Bronchial epithelial cell (primary cell): ENCODE results near the gene CFAP46. TPM values are rescaled to one million over a fixed set of nuclear protein-coding genes. Genes with fewer than 3 reads are reported as not detected.
"Not testable (repeated sequence)": the region's sequence is repeated elsewhere in the genome, so short reads cannot be mapped to it uniquely, and the experiment has no call there.

Source experiments
- DNase-seq: peaks from one replicate; pipeline ENCODE4 v3.0.0-alpha.2; 2010; ENCODE audit warnings: low read depth
- FAIRE-seq: peaks from 2 replicates; lab custom pipeline; 2011; peaks lifted over from hg19 to GRCh38; lab: Jason Lieb, UNC
- H3K27me3 ChIP-seq: 2 replicates; pipeline ENCODE4 v1.5.1; 2011; ENCODE audit warnings: low read length; ENCODE audit not compliant: control insufficient read depth, insufficient read depth
- H3K36me3 ChIP-seq: 2 replicates; pipeline ENCODE4 v1.5.1; 2011; ENCODE audit warnings: low read length; ENCODE audit not compliant: control insufficient read depth, insufficient read depth
- H3K4me3 ChIP-seq: 2 replicates; pipeline ENCODE4 v1.5.1; 2011; ENCODE audit warnings: mild to moderate bottlenecking, low read depth, low read length, control low read depth
- total RNA-seq: library from RNA; depleted of rRNA; stranded (reverse); fragments of >200 nt; gene quantifications from 2 replicates; pipeline ENCODE4 v1.2.1, GENCODE V29; 2014
- TF ChIP-seq, protein P1 (sequence below): IDR thresholded peaks from 2 replicates; pipeline ENCODE4 v1.5.1; 2011; ENCODE audit warnings: mild to moderate bottlenecking, moderate library complexity, low read length, control low read depth, inconsistent platforms; ENCODE audit not compliant: insufficient read depth, severe bottlenecking

The CFAP46 gene
- total RNA-seq, 1 donor from 2014 or later: 0.26 TPM

DNA sequence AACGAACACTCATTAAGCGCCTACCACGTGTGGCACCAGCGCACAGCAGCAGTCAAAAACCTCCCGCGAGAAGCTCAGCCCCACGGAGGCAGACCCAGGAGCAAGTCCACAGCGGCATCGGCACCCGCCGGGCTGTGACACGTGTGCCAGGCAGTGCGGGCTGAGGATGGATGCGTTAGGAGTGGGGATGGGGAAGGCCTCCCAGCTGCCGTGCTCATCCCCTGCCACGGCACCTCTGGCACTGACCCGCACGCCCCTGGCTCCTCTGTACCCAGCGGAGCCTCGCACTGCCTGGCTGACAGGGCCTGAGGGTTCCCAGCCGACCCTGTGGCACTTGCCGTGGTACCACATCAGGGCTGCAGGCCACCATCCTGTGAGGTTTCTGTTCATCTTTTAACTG lies 16.8 kb downstream of the CFAP46 start:
- Histone ChIP-seq H3K36me3 (no peaks in the 10 kb centered on the region), H3K27me3 (no peaks in the 10 kb centered on the region), H3K4me3 (no peak overlapping the region)
- FAIRE-seq (no peak), DNase-seq (no peak)
- TF ChIP-seq, protein P1, sequence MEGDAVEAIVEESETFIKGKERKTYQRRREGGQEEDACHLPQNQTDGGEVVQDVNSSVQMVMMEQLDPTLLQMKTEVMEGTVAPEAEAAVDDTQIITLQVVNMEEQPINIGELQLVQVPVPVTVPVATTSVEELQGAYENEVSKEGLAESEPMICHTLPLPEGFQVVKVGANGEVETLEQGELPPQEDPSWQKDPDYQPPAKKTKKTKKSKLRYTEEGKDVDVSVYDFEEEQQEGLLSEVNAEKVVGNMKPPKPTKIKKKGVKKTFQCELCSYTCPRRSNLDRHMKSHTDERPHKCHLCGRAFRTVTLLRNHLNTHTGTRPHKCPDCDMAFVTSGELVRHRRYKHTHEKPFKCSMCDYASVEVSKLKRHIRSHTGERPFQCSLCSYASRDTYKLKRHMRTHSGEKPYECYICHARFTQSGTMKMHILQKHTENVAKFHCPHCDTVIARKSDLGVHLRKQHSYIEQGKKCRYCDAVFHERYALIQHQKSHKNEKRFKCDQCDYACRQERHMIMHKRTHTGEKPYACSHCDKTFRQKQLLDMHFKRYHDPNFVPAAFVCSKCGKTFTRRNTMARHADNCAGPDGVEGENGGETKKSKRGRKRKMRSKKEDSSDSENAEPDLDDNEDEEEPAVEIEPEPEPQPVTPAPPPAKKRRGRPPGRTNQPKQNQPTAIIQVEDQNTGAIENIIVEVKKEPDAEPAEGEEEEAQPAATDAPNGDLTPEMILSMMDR: no peak

GRCh38 chr10:132925071-132925561 lies 17.3 kb downstream of the CFAP46 start:
- DNase-seq (no peak), FAIRE-seq (no peak)
- TF ChIP-seq, protein P1: no peak
- Histone ChIP-seq H3K36me3 (no peaks in the 10 kb centered on the region), H3K27me3 (no peaks in the 10 kb centered on the region), H3K4me3 (no peak overlapping the region)

DNA sequence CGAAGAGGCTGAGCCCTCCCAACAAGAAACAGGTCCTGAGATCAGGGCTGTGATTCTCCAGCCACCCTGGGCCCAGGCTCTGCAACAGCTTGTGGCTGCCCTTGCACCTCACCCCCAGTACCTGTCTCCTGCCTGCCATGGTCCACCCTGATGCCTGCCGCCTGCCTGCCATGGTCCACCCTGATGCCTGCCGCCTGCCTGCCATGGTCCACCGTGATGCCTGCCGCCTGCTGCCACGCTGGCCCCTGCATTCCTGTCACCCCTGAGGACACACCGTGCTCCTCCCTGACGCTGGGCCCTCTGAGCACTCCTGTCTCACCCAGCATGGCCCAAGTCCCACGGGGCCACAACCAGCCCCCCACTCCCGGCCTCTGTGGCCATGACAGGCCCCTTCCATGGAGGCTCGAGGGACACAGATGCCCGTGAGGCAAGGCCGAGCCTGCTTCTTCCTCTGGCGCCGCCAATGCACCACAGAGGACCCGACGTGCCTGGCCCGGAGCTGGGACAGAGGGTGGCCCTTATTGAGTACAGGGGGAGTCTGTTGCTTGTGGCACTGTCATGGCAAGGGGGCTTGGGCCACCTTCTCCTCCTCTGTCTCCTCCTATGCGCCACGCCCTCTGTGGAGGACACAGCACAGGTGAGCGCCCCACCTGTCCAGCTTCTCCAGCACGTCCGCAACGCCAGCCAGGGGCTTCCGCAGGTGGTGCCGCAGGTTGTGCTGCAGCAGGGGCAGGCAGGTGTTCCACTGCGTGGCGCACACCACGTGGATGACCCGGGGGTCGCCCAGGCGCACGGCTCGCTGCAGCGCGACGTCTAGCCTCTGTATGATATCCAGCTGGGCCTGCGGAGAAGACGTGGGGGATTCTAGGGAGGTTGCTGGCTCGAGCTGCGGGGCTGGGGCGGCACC lies 18.1 kb downstream of the CFAP46 start:
- TF ChIP-seq, protein P1: no peak
- FAIRE-seq: no peak
- Histone ChIP-seq H3K36me3 (no peaks in the 10 kb centered on the region), H3K27me3 (no peaks in the 10 kb centered on the region), H3K4me3 (no peak overlapping the region)
- no peak for DNase-seq

- FAIRE-seq, H3K4me3 ChIP-seq, H3K27me3 ChIP-seq, H3K36me3 ChIP-seq, DNase-seq: not testable (repeated sequence)
These were observed 19.0 kb downstream of the CFAP46 start for GRCh38 chr10:132923384-132923783.

GRCh38 chr10:132922872-132923271 lies 19.5 kb downstream of the CFAP46 start:
- H3K36me3 ChIP-seq: no peaks in the 10 kb centered on the region
- DNase-seq (no peak), FAIRE-seq (no peak)
- no peak overlapping the region for H3K4me3 ChIP-seq
- no peaks in the 10 kb centered on the region for H3K27me3 ChIP-seq
- TF ChIP-seq, protein P1: no peak
